WTC11 (cell line): ENCODE data around the gene FTMT. TPM values are rescaled to one million over a fixed set of nuclear protein-coding genes. Genes with fewer than 3 reads are reported as not detected.

Experiments
- ATAC-seq: fragments of 200-7000 bp; cut with Tn5 transposase; 2 replicates; pipeline ENCODE4 v1.10.0; 2021; ENCODE audit warnings: mild to moderate bottlenecking, moderate library complexity
- CTCF ChIA-PET: fragments of 300-600 bp; sonication (Branson Sonifier 250); formaldehyde crosslinking; loops from one replicate; lab custom pipeline; 2021; ENCODE audit warnings: antibody characterized with exemption; lab: Charles Lee
- POLR2A ChIA-PET: fragments of 350-600 bp; sonication (Branson Sonifier 250); formaldehyde crosslinking; loops from one replicate; lab custom pipeline; 2021; ENCODE audit warnings: antibody characterized with exemption; lab: Charles Lee
- DNase-seq: peaks from one replicate; pipeline ENCODE4 v3.0.0; 2021; ENCODE audit warnings: low spot score
- H3K27ac Mint-ChIP-seq: 2 replicates; pipeline ENCODE4 v1.8.0; 2021; ENCODE audit warnings: mixed read lengths
- H3K27me3 Mint-ChIP-seq: 2 replicates; pipeline ENCODE4 v1.8.0; 2021; ENCODE audit warnings: low read depth, mild to moderate bottlenecking, moderate library complexity, mixed read lengths
- H3K36me3 Mint-ChIP-seq: 2 replicates; pipeline ENCODE4 v1.8.0; 2021; ENCODE audit warnings: mixed read lengths
- H3K4me1 Mint-ChIP-seq: 2 replicates; pipeline ENCODE4 v1.8.0; 2022; ENCODE audit warnings: mixed read lengths
- H3K4me3 Mint-ChIP-seq: 2 replicates; pipeline ENCODE4 v1.8.0; 2021; ENCODE audit warnings: mild to moderate bottlenecking, moderate library complexity, mixed read lengths
- H3K9me3 Mint-ChIP-seq: 2 replicates; pipeline ENCODE4 v1.8.0; 2021; ENCODE audit warnings: mixed read lengths
- GRHL2 ChIP-seq: fragments of 250-450 bp; sonication (Bioruptor Pico); IDR thresholded peaks from 2 replicates; pipeline ENCODE4 v1.8.0; 2022; ENCODE audit warnings: mild to moderate bottlenecking, moderate library complexity; ENCODE audit not compliant: insufficient replicate concordance, severe bottlenecking
- HMGA2 ChIP-seq: fragments of 250-450 bp; sonication (Bioruptor Pico); IDR thresholded peaks from 2 replicates; pipeline ENCODE4 v1.4.0; 2021; ENCODE audit warnings: mild to moderate bottlenecking, moderate library complexity
- JAZF1 ChIP-seq: fragments of 250-450 bp; sonication (Bioruptor Pico); IDR thresholded peaks from 2 replicates; pipeline ENCODE4 v1.9.0; 2021; ENCODE audit warnings: moderate library complexity, mild to moderate bottlenecking, inconsistent platforms
- JUN ChIP-seq: sonication (generic); formaldehyde crosslinking; IDR thresholded peaks from 2 replicates; pipeline ENCODE4 v1.8.0; 2023; ENCODE audit warnings: mild to moderate bottlenecking, missing genetic modification reagents
- MYBL2 ChIP-seq: sonication (generic); formaldehyde crosslinking; IDR thresholded peaks from 2 replicates; pipeline ENCODE4 v1.8.1; 2023; ENCODE audit warnings: mild to moderate bottlenecking, moderate library complexity, missing genetic modification reagents
- RORB ChIP-seq: fragments of 250-450 bp; sonication (Bioruptor Pico); IDR thresholded peaks from 2 replicates; pipeline ENCODE4 v1.9.0; 2021; ENCODE audit warnings: mild to moderate bottlenecking
- TP53 ChIP-seq: sonication (generic); formaldehyde crosslinking; IDR thresholded peaks from 2 replicates; pipeline ENCODE4 v1.8.1; 2023; ENCODE audit warnings: mild to moderate bottlenecking, missing genetic modification reagents
- ZNF232 ChIP-seq: sonication (generic); formaldehyde crosslinking; IDR thresholded peaks from 2 replicates; pipeline ENCODE4 v1.8.0; 2022; ENCODE audit warnings: mild to moderate bottlenecking, missing genetic modification reagents
- ZNF263 ChIP-seq: sonication (generic); formaldehyde crosslinking; IDR thresholded peaks from 2 replicates; pipeline ENCODE4 v1.8.1; 2022; ENCODE audit warnings: low read depth, mild to moderate bottlenecking, moderate library complexity, missing genetic modification reagents
- ZNF423 ChIP-seq: fragments of 250-450 bp; sonication (Bioruptor Pico); IDR thresholded peaks from 2 replicates; pipeline ENCODE4 v2.1.2; 2022; ENCODE audit warnings: mild to moderate bottlenecking, moderate library complexity
- total RNA-seq: library from RNA; stranded (reverse); gene quantifications from 3 replicates; pipeline ENCODE4 v1.2.3, GENCODE V29; 2021
- TF ChIP-seq, protein P1 (sequence below): sonication (generic); formaldehyde crosslinking; IDR thresholded peaks from 2 replicates; pipeline ENCODE4 v1.8.0; 2022; ENCODE audit warnings: missing genetic modification reagents
- TF ChIP-seq, protein P2 (sequence below): sonication (generic); formaldehyde crosslinking; IDR thresholded peaks from 2 replicates; pipeline ENCODE4 v1.8.1; 2023; ENCODE audit warnings: mild to moderate bottlenecking, missing genetic modification reagents, moderate library complexity
- TF ChIP-seq, protein P3 (sequence below): fragments of 200-600 bp; IDR thresholded peaks from 2 replicates; pipeline ENCODE4 v1.8.0; 2022; ENCODE audit warnings: antibody characterized with exemption
- TF ChIP-seq, protein P4 (sequence below): fragments of 250-450 bp; sonication (Bioruptor Pico); IDR thresholded peaks from 2 replicates; pipeline ENCODE4 v1.9.0; 2021; ENCODE audit warnings: mild to moderate bottlenecking, borderline replicate concordance
- TF ChIP-seq, protein P5 (sequence below): sonication (generic); formaldehyde crosslinking; IDR thresholded peaks from 2 replicates; pipeline ENCODE4 v1.8.0; 2023; ENCODE audit warnings: missing genetic modification reagents
- TF ChIP-seq, protein P6 (sequence below): fragments of 250-450 bp; sonication (Bioruptor Pico); IDR thresholded peaks from 2 replicates; pipeline ENCODE4 v1.9.0; 2021; ENCODE audit warnings: mild to moderate bottlenecking
- TF ChIP-seq, protein P7 (sequence below): sonication (generic); formaldehyde crosslinking; IDR thresholded peaks from 2 replicates; pipeline ENCODE4 v1.8.0; 2022; ENCODE audit warnings: mild to moderate bottlenecking, missing genetic modification reagents
- TF ChIP-seq, protein P8 (sequence below): sonication (generic); formaldehyde crosslinking; IDR thresholded peaks from 2 replicates; pipeline ENCODE4 v1.8.1; 2022; ENCODE audit warnings: low read depth, mild to moderate bottlenecking, moderate library complexity, missing genetic modification reagents, borderline replicate concordance
- TF ChIP-seq, protein P9 (sequence below): fragments of 250-450 bp; sonication (Bioruptor Pico); IDR thresholded peaks from 2 replicates; pipeline ENCODE4 v2.1.2; 2022; ENCODE audit warnings: mild to moderate bottlenecking, moderate library complexity

The FTMT gene
- total RNA-seq, 1 experiment from 2014 or later = not detected

DNA sequence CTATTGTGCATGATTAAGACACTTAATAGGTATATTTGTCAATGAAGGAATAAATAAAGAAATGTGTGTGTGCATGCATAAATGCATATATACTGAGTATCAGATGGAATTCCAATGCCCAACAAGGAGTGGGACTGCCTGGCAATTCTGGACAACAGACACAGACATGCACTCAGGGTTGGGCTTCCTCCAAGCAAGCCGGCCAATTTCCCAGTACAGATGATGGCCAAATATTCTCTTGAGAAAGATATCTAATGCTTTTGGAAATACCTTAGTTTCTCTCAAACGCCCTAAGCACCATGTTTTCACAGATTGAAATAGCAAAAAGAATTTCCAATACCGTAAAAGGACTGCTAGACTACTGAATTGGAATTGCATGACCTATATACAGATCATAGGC is 11.1 kb downstream of the FTMT start:
- POLR2A ChIA-PET = no interaction called here
- CTCF ChIA-PET = no interaction called here

DNA sequence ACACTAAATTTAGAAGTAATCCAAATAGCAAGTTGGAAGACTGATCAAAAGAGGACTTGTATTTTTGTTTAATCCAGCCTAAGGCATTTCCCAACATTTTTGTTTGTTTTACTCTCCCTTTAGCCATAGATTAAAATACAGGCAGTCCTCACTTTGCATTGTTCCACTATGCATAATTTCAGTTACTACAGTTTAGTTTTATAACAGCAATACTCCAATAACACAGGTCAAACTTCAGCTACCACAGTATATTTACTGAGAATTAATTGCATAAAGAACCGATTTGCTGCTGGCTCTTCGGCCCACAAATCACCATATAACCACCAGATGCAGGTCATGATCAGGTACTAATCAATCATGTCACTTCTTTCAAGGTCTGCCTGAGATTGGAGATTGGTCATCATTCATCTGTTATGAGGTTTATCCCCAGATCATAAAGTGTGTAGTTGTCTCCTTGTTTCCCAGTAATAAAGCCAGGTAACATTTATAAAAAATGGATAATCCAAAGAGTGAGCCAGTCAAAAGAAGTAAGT is 12.1 kb downstream of the FTMT start:
- ATAC-seq (no peak), DNase-seq (no peak)
- H3K27ac Mint-ChIP-seq = no peak overlapping the region
- peaks cover 5% of the 10 kb centered on the region for H3K4me1 Mint-ChIP-seq
- H3K4me3 Mint-ChIP-seq = no peak overlapping the region
- H3K27me3 Mint-ChIP-seq = no peaks in the 10 kb centered on the region
- no peaks in the 10 kb centered on the region for H3K9me3 Mint-ChIP-seq
- CTCF ChIA-PET = no interaction called here
- POLR2A ChIA-PET = no interaction called here
- no peaks in the 10 kb centered on the region for H3K36me3 Mint-ChIP-seq
- TF ChIP-seq JUN (CRISPR knock-in tag) (no peak), TP53 (CRISPR knock-in tag) (no peak), ZNF423 (CRISPR knock-in tag) (no peak), RORB (CRISPR knock-in tag) (no peak)
- TF ChIP-seq, protein P1, sequence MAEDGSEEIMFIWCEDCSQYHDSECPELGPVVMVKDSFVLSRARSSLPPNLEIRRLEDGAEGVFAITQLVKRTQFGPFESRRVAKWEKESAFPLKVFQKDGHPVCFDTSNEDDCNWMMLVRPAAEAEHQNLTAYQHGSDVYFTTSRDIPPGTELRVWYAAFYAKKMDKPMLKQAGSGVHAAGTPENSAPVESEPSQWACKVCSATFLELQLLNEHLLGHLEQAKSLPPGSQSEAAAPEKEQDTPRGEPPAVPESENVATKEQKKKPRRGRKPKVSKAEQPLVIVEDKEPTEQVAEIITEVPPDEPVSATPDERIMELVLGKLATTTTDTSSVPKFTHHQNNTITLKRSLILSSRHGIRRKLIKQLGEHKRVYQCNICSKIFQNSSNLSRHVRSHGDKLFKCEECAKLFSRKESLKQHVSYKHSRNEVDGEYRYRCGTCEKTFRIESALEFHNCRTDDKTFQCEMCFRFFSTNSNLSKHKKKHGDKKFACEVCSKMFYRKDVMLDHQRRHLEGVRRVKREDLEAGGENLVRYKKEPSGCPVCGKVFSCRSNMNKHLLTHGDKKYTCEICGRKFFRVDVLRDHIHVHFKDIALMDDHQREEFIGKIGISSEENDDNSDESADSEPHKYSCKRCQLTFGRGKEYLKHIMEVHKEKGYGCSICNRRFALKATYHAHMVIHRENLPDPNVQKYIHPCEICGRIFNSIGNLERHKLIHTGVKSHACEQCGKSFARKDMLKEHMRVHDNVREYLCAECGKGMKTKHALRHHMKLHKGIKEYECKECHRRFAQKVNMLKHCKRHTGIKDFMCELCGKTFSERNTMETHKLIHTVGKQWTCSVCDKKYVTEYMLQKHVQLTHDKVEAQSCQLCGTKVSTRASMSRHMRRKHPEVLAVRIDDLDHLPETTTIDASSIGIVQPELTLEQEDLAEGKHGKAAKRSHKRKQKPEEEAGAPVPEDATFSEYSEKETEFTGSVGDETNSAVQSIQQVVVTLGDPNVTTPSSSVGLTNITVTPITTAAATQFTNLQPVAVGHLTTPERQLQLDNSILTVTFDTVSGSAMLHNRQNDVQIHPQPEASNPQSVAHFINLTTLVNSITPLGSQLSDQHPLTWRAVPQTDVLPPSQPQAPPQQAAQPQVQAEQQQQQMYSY (CRISPR knock-in tag) = no peak
- TF ChIP-seq, protein P2, sequence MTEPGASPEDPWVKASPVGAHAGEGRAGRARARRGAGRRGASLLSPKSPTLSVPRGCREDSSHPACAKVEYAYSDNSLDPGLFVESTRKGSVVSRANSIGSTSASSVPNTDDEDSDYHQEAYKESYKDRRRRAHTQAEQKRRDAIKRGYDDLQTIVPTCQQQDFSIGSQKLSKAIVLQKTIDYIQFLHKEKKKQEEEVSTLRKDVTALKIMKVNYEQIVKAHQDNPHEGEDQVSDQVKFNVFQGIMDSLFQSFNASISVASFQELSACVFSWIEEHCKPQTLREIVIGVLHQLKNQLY (CRISPR knock-in tag) = no peak
- TF ChIP-seq, protein P3, sequence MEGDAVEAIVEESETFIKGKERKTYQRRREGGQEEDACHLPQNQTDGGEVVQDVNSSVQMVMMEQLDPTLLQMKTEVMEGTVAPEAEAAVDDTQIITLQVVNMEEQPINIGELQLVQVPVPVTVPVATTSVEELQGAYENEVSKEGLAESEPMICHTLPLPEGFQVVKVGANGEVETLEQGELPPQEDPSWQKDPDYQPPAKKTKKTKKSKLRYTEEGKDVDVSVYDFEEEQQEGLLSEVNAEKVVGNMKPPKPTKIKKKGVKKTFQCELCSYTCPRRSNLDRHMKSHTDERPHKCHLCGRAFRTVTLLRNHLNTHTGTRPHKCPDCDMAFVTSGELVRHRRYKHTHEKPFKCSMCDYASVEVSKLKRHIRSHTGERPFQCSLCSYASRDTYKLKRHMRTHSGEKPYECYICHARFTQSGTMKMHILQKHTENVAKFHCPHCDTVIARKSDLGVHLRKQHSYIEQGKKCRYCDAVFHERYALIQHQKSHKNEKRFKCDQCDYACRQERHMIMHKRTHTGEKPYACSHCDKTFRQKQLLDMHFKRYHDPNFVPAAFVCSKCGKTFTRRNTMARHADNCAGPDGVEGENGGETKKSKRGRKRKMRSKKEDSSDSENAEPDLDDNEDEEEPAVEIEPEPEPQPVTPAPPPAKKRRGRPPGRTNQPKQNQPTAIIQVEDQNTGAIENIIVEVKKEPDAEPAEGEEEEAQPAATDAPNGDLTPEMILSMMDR = no peak
- TF ChIP-seq, protein P4, sequence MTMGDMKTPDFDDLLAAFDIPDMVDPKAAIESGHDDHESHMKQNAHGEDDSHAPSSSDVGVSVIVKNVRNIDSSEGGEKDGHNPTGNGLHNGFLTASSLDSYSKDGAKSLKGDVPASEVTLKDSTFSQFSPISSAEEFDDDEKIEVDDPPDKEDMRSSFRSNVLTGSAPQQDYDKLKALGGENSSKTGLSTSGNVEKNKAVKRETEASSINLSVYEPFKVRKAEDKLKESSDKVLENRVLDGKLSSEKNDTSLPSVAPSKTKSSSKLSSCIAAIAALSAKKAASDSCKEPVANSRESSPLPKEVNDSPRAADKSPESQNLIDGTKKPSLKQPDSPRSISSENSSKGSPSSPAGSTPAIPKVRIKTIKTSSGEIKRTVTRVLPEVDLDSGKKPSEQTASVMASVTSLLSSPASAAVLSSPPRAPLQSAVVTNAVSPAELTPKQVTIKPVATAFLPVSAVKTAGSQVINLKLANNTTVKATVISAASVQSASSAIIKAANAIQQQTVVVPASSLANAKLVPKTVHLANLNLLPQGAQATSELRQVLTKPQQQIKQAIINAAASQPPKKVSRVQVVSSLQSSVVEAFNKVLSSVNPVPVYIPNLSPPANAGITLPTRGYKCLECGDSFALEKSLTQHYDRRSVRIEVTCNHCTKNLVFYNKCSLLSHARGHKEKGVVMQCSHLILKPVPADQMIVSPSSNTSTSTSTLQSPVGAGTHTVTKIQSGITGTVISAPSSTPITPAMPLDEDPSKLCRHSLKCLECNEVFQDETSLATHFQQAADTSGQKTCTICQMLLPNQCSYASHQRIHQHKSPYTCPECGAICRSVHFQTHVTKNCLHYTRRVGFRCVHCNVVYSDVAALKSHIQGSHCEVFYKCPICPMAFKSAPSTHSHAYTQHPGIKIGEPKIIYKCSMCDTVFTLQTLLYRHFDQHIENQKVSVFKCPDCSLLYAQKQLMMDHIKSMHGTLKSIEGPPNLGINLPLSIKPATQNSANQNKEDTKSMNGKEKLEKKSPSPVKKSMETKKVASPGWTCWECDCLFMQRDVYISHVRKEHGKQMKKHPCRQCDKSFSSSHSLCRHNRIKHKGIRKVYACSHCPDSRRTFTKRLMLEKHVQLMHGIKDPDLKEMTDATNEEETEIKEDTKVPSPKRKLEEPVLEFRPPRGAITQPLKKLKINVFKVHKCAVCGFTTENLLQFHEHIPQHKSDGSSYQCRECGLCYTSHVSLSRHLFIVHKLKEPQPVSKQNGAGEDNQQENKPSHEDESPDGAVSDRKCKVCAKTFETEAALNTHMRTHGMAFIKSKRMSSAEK = no peak
- TF ChIP-seq, protein P5, sequence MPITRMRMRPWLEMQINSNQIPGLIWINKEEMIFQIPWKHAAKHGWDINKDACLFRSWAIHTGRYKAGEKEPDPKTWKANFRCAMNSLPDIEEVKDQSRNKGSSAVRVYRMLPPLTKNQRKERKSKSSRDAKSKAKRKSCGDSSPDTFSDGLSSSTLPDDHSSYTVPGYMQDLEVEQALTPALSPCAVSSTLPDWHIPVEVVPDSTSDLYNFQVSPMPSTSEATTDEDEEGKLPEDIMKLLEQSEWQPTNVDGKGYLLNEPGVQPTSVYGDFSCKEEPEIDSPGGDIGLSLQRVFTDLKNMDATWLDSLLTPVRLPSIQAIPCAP (CRISPR knock-in tag) = no peak
- TF ChIP-seq, protein P6, sequence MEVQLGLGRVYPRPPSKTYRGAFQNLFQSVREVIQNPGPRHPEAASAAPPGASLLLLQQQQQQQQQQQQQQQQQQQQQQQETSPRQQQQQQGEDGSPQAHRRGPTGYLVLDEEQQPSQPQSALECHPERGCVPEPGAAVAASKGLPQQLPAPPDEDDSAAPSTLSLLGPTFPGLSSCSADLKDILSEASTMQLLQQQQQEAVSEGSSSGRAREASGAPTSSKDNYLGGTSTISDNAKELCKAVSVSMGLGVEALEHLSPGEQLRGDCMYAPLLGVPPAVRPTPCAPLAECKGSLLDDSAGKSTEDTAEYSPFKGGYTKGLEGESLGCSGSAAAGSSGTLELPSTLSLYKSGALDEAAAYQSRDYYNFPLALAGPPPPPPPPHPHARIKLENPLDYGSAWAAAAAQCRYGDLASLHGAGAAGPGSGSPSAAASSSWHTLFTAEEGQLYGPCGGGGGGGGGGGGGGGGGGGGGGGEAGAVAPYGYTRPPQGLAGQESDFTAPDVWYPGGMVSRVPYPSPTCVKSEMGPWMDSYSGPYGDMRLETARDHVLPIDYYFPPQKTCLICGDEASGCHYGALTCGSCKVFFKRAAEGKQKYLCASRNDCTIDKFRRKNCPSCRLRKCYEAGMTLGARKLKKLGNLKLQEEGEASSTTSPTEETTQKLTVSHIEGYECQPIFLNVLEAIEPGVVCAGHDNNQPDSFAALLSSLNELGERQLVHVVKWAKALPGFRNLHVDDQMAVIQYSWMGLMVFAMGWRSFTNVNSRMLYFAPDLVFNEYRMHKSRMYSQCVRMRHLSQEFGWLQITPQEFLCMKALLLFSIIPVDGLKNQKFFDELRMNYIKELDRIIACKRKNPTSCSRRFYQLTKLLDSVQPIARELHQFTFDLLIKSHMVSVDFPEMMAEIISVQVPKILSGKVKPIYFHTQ (CRISPR knock-in tag) = no peak
- TF ChIP-seq, protein P7, sequence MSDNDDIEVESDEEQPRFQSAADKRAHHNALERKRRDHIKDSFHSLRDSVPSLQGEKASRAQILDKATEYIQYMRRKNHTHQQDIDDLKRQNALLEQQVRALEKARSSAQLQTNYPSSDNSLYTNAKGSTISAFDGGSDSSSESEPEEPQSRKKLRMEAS = no peak

More for the DNA sequence above, 11.1 kb downstream of the FTMT start:
- Mint-ChIP-seq H3K36me3 (no peaks in the 10 kb centered on the region), H3K27me3 (no peaks in the 10 kb centered on the region), H3K4me1 (peaks cover 5% of the 10 kb centered on the region), H3K4me3 (no peak overlapping the region), H3K27ac (no peak overlapping the region), H3K9me3 (no peaks in the 10 kb centered on the region)
- ATAC-seq (no peak), DNase-seq (no peak)
- TF ChIP-seq ZNF423 (CRISPR knock-in tag) (no peak), GRHL2 (CRISPR knock-in tag) (no peak), JAZF1 (CRISPR knock-in tag) (no peak), ZNF263 (no peak), ZNF232 (CRISPR knock-in tag) (no peak), MYBL2 (no peak), HMGA2 (CRISPR knock-in tag) (no peak)
- TF ChIP-seq, protein P8, sequence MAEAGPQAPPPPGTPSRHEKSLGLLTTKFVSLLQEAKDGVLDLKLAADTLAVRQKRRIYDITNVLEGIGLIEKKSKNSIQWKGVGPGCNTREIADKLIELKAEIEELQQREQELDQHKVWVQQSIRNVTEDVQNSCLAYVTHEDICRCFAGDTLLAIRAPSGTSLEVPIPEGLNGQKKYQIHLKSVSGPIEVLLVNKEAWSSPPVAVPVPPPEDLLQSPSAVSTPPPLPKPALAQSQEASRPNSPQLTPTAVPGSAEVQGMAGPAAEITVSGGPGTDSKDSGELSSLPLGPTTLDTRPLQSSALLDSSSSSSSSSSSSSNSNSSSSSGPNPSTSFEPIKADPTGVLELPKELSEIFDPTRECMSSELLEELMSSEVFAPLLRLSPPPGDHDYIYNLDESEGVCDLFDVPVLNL (CRISPR knock-in tag) = no peak
- TF ChIP-seq, protein P9, sequence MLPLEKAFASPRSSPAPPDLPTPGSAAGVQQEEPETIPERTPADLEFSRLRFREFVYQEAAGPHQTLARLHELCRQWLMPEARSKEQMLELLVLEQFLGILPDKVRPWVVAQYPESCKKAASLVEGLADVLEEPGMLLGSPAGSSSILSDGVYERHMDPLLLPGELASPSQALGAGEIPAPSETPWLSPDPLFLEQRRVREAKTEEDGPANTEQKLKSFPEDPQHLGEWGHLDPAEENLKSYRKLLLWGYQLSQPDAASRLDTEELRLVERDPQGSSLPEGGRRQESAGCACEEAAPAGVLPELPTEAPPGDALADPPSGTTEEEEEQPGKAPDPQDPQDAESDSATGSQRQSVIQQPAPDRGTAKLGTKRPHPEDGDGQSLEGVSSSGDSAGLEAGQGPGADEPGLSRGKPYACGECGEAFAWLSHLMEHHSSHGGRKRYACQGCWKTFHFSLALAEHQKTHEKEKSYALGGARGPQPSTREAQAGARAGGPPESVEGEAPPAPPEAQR (CRISPR knock-in tag) = no peak
